GM23248 (cell line): Measurements from ENCODE around the gene DIDO1.

Experiments
- EZH2 ChIP-seq: fragments of 200-600 bp; sonication (generic); IDR thresholded peaks from 2 replicates; pipeline ENCODE4 v1.6.1; 2018; ENCODE audit warnings: antibody characterized with exemption, mild to moderate bottlenecking; ENCODE audit not compliant: insufficient read depth, poor library complexity, severe bottlenecking
- EZH2phosphoT487 ChIP-seq: fragments of 200-600 bp; sonication (generic); IDR thresholded peaks from 2 replicates; pipeline ENCODE4 v1.6.1; 2018; ENCODE audit warnings: antibody characterized with exemption, moderate library complexity, mild to moderate bottlenecking, low read depth; ENCODE audit not compliant: insufficient read depth

- TF ChIP-seq EZH2phosphoT487 (no peak), EZH2 (no peak)
These were observed 17.9 kb upstream of the DIDO1 start for GRCh38 chr20:62944184-62944583.
